ENCODE measurements around the gene ETFA. TPM values are rescaled to one million over a fixed set of nuclear protein-coding genes. Genes with fewer than 3 reads are reported as not detected.

Gene ETFA
- total and polyA plus RNA-seq, 9 of the 15 experiments (the other 6 are each of a cell fraction or from before 2014, with no cell fraction given), result 130 to 543 (median 232) TPM

DNA sequence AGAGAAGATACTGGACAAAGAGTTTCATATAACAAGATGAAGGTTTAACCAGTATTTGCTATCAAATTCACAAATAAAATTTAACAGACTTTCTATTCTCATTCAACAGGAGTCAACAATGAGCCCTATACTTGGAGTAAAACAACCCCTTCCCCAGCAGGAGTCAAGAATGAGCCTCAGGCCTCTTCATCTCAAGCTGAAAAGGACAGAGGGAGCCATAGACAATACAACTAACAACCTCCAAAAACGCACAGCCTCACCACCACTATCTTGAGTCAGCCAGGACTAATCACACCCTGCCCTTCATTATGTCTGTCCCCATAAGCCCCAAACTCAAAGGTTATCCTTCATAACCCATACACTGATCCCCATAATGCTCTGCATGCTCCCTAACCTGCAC lies 36.4 kb downstream of the ETFA start (continued):
- TF ChIP-seq, protein P1, sequence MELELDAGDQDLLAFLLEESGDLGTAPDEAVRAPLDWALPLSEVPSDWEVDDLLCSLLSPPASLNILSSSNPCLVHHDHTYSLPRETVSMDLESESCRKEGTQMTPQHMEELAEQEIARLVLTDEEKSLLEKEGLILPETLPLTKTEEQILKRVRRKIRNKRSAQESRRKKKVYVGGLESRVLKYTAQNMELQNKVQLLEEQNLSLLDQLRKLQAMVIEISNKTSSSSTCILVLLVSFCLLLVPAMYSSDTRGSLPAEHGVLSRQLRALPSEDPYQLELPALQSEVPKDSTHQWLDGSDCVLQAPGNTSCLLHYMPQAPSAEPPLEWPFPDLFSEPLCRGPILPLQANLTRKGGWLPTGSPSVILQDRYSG (tag; conservative IDR thresholded peaks at IDR 0.05; ENCODE audit: low read depth), result no peak
- TF ChIP-seq, protein P2, sequence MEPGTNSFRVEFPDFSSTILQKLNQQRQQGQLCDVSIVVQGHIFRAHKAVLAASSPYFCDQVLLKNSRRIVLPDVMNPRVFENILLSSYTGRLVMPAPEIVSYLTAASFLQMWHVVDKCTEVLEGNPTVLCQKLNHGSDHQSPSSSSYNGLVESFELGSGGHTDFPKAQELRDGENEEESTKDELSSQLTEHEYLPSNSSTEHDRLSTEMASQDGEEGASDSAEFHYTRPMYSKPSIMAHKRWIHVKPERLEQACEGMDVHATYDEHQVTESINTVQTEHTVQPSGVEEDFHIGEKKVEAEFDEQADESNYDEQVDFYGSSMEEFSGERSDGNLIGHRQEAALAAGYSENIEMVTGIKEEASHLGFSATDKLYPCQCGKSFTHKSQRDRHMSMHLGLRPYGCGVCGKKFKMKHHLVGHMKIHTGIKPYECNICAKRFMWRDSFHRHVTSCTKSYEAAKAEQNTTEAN (CRISPR knock-in tag; IDR thresholded peaks at IDR 0.05), result no peak
- TF ChIP-seq, protein P3, sequence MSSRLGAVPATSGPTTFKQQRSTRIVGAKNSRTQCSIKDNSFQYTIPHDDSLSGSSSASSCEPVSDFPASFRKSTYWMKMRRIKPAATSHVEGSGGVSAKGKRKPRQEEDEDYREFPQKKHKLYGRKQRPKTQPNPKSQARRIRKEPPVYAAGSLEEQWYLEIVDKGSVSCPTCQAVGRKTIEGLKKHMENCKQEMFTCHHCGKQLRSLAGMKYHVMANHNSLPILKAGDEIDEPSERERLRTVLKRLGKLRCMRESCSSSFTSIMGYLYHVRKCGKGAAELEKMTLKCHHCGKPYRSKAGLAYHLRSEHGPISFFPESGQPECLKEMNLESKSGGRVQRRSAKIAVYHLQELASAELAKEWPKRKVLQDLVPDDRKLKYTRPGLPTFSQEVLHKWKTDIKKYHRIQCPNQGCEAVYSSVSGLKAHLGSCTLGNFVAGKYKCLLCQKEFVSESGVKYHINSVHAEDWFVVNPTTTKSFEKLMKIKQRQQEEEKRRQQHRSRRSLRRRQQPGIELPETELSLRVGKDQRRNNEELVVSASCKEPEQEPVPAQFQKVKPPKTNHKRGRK (tag; IDR thresholded peaks at IDR 0.05), result no peak
- TF ChIP-seq XRCC5 (IDR thresholded peaks at IDR 0.05; ENCODE audit: low read depth, low read length), result no peak

DNA sequence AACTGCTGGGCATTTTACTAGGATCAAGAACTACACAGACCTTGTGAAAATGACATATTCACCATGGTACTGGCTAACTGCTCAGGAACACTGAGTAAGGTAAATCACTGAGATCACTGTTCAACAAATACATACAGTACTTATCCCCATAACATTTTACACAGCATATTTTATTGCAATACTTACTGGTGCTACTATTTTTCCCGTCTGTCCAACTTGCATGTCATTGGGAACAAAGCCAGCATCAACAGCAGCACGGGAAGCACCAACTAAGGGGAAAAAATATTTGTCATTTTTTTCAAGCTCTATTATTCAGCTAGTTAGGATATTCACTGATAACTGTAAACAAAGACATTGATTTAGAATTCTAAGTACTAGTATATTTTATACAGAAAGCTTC lies 37.0 kb downstream of the ETFA start:
- ATAC-seq (no peak), FAIRE-seq (no peak)

More for the DNA sequence above, 37.0 kb downstream of the ETFA start:
- no peaks in the 10 kb centered on the region for H3K27me3 ChIP-seq (ENCODE audit: control insufficient read depth in 2 of 2, insufficient read depth in 2 of 2, low read length in 2 of 2)
- ChIA-PET CTCF (ENCODE audit: low intra/inter-chr PET ratio) (no interaction called here), POLR2A (no interaction called here)
- BruUV-seq (replicated peaks), result no TSS peak
- no peaks in the 10 kb centered on the region for H3K4me1 ChIP-seq (replicated peaks in 1 of 2; ENCODE audit: control insufficient read depth in 2 of 2, insufficient read depth in 2 of 2, low read length in 2 of 2)
- H3K9me1 ChIP-seq (ENCODE audit: control insufficient read depth, insufficient read depth, low read length), result no peaks in the 10 kb centered on the region
- no peak overlapping the region for H3K4me2 ChIP-seq (ENCODE audit: insufficient read depth, low read length)
- H3K4me3 ChIP-seq, result no peak overlapping the region
- no peaks in the 10 kb centered on the region for H4K20me1 ChIP-seq (replicated peaks; ENCODE audit: control insufficient read depth, insufficient read depth, low read length)
- no peak overlapping the region for H3K27ac ChIP-seq (ENCODE audit: extremely low read depth, low read depth, low read length)
- intact Hi-C loops (cut with micrococcal nuclease) (no loop called here), in situ Hi-C loops (cut with MboI) (no loop called here)
- H3K9me3 ChIP-seq (replicated peaks; ENCODE audit: control insufficient read depth, insufficient read depth, low read depth, low read length), result no peaks in the 10 kb centered on the region
- TF ChIP-seq PCBP2 (IDR thresholded peaks at IDR 0.05; ENCODE audit: low read depth, low read length, poor library complexity, severe bottlenecking), result no peak
- TF ChIP-seq, protein P4, sequence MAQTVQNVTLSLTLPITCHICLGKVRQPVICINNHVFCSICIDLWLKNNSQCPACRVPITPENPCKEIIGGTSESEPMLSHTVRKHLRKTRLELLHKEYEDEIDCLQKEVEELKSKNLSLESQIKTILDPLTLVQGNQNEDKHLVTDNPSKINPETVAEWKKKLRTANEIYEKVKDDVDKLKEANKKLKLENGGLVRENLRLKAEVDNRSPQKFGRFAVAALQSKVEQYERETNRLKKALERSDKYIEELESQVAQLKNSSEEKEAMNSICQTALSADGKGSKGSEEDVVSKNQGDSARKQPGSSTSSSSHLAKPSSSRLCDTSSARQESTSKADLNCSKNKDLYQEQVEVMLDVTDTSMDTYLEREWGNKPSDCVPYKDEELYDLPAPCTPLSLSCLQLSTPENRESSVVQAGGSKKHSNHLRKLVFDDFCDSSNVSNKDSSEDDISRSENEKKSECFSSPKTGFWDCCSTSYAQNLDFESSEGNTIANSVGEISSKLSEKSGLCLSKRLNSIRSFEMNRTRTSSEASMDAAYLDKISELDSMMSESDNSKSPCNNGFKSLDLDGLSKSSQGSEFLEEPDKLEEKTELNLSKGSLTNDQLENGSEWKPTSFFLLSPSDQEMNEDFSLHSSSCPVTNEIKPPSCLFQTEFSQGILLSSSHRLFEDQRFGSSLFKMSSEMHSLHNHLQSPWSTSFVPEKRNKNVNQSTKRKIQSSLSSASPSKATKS (CRISPR knock-in tag; IDR thresholded peaks at IDR 0.05), result no peak
- TF ChIP-seq DACH1 (IDR thresholded peaks at IDR 0.05; ENCODE audit: partially characterized antibody), result no peak
- TF ChIP-seq HOXB6 (CRISPR knock-in tag; IDR thresholded peaks at IDR 0.05; ENCODE audit: borderline replicate concordance), result no peak
- TF ChIP-seq GATAD2B (IDR thresholded peaks at IDR 0.05; ENCODE audit: borderline replicate concordance), result no peak
- no peak overlapping the region for H2AFZ ChIP-seq (ENCODE audit: low read depth, low read length)
- WGBS (ENCODE audit: insufficient coverage, low coverage, missing lambda C conversion rate), result 70% methylated on average over 2 of the region's 2 CpGs
- H3K9ac ChIP-seq (ENCODE audit: insufficient read depth in 1 of 2, low read depth in 2 of 2, low read length in 2 of 2), result no peak overlapping the region
- no peaks in the 10 kb centered on the region for H3K79me2 ChIP-seq (ENCODE audit: control insufficient read depth, insufficient read depth, low read length)
- no peak for DNase-seq (ENCODE audit: extremely low read depth in 1 of 4, low spot score in 3 of 4)
- peaks cover 78% of the 10 kb centered on the region for H3K36me3 ChIP-seq (ENCODE audit: control insufficient read depth, insufficient read depth, low read length)
